ENCODE measurements around the gene HIGD2B.
"Not testable (repeated sequence)": the region's sequence is repeated elsewhere in the genome, so short reads cannot be mapped to it uniquely, and the experiment has no call there.

Gene HIGD2B

DNA sequence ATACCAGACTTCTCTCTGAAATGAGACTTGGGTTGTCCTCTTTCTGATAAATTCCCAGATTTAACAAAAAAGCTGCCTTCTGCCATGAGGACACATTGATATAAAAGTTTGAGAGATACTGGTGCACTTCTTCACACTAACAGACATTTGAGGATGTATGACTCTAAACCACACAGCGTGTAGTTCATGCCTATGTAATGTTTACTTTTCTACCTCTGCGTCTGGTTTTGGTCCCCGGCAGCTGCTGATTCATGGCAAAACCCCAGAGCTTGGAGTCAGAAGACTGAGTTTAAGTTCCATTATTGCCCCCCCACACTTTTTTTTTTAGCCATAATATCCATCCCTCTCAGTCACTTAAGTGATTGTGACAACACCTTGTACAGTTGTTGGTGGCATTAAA, 30.0 kb downstream of the HIGD2B start:
- ATAC-seq (ENCODE audit: low read depth): peak; percentile 54; the same call in 1 of the 3 replicates
- H3K9me3 ChIP-seq (ENCODE audit: severe bottlenecking); DNase-seq (ENCODE audit: low spot score); H3K4me1 ChIP-seq (ENCODE audit: insufficient read depth, poor library complexity, severe bottlenecking); H3K36me3 ChIP-seq (ENCODE audit: low read depth); H3K27me3 ChIP-seq (ENCODE audit: insufficient read depth, poor library complexity, severe bottlenecking); H3K27ac ChIP-seq (ENCODE audit: poor library complexity, severe bottlenecking); H3K4me3 ChIP-seq (ENCODE audit: severe bottlenecking): not testable (repeated sequence)

DNA sequence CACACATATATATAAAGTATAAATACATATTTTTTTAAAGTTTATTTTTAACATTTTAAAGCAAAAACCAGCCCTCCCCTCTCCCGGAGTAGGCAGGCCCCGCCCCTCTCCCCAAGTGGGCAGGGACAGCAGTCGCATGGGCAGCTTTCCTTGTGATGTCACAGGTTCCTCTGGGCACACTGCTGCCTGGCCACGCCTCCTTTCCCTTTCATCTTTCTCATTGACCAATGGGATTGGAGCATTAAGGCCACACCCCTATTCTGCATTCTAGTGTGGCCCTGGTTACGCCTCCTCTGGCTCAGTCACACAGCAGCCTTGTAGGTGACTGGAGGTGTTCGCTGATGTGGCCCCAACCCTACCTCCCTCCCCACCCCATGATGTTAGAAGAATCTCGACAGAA, 31.6 kb downstream of the HIGD2B start, which contains the start of gene GOLGA6B:
Gene GOLGA6B (plus strand): TSS at position 301 of the 400 bp plus-strand sequence. CDS start 41 bp downstream, at position 342.
- H3K27ac ChIP-seq (ENCODE audit: poor library complexity, severe bottlenecking); ATAC-seq (ENCODE audit: low read depth); H3K27me3 ChIP-seq (ENCODE audit: insufficient read depth, poor library complexity, severe bottlenecking); H3K4me1 ChIP-seq (ENCODE audit: insufficient read depth, poor library complexity, severe bottlenecking); DNase-seq (ENCODE audit: low spot score); H3K4me3 ChIP-seq (ENCODE audit: severe bottlenecking); H3K9me3 ChIP-seq (ENCODE audit: severe bottlenecking); H3K36me3 ChIP-seq (ENCODE audit: low read depth): not testable (repeated sequence)

DNA sequence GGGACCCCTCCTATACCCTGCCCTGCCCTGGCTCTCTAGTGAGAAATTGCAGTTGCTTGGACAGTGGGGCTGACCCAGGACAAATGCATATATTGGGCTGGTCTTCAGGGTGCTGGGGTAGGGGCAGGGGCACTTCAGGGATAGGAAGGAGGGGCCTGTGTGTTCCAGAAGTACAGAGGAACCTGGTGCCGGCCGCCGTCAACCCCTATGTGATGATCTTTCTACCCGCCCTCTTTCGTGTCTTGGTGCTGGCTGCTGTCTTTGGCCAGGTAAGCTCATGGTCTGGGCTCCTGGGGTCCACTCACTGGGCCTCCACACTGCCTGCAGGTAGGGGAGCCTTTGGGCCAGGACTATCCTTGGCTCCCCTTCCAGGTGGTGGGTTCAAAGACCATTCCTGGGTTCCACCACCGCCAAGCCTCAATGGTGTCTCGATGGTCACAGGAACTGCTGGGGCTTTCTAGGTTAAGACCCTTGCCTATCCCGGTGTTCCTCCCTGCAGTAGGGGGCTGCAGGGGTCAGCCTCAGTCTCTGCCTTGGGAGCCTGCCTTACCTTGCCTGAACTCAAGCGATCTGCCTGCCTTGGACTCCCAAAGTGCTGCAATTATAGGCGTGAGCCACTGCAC, 37.2 kb downstream of the HIGD2B start:
- not testable (repeated sequence) for H3K4me1 ChIP-seq (ENCODE audit: insufficient read depth, poor library complexity, severe bottlenecking); H3K27me3 ChIP-seq (ENCODE audit: insufficient read depth, poor library complexity, severe bottlenecking); H3K4me3 ChIP-seq (ENCODE audit: severe bottlenecking); H3K9me3 ChIP-seq (ENCODE audit: severe bottlenecking); ATAC-seq (ENCODE audit: low read depth); H3K27ac ChIP-seq (ENCODE audit: poor library complexity, severe bottlenecking); DNase-seq (ENCODE audit: low spot score); H3K36me3 ChIP-seq (ENCODE audit: low read depth)

DNA sequence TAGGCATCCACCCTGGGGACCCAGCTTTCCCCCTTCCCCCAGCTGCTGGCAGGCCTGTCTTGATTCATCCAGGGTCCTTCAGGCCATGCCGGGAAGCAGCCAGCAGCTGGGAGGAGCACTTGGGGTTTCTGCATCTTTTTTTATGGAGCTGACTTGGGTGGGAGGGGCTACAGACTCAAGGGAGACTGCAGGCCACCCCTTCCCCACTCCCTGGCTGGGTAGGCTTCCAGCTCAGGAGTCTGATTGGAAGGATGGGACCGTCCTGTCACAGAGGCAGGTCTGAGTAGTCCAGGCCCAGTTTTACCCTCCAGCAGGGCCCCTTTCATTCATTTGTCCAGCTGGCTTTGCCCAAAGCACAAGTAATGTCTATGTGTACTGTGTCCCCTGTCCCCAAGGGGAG, 43.7 kb downstream of the HIGD2B start:
- not testable (repeated sequence) for H3K4me1 ChIP-seq (ENCODE audit: insufficient read depth, poor library complexity, severe bottlenecking); H3K27ac ChIP-seq (ENCODE audit: poor library complexity, severe bottlenecking); H3K27me3 ChIP-seq (ENCODE audit: insufficient read depth, poor library complexity, severe bottlenecking); H3K4me3 ChIP-seq (ENCODE audit: severe bottlenecking); H3K36me3 ChIP-seq (ENCODE audit: low read depth); ATAC-seq (ENCODE audit: low read depth); DNase-seq (ENCODE audit: low spot score); H3K9me3 ChIP-seq (ENCODE audit: severe bottlenecking)

DNA sequence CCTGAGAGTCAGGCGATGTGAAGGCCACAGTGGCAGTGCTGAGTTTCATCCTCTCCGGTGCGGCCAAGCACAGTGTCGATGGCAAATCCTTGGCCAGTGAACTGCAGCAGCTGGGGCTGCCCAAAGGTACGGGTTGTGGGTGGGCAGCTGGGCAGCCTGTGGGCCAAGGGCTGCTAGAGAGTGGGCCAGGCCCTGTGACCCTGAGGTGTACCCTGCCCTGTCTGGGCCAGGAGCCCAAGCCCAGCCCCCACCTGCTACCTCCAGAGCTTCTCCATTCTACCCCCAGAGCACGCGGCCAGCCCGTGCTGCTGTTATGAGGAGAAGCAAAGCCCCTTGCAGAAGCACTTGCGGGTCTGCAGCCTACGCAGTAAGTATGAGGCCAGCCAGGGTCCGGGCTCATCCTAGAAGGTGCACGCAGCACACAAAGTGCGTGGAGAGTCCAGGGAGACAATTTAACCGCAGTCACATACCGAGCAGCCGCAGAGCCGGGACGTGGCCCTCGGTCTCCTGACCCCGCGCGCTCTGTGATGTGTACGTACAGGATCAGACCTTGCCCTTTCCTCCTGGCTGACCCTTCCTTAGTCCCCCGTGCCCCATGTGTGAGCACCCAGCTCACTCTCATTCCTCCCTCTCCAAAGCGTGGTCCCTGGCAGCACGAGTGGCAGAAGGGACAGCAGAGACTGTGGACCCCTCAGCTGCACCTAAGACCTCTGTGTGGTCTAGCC, 46.1 kb downstream of the HIGD2B start:
- H3K27ac ChIP-seq (ENCODE audit: poor library complexity, severe bottlenecking); ATAC-seq (ENCODE audit: low read depth); H3K4me1 ChIP-seq (ENCODE audit: insufficient read depth, poor library complexity, severe bottlenecking); H3K4me3 ChIP-seq (ENCODE audit: severe bottlenecking); H3K36me3 ChIP-seq (ENCODE audit: low read depth); H3K9me3 ChIP-seq (ENCODE audit: severe bottlenecking); H3K27me3 ChIP-seq (ENCODE audit: insufficient read depth, poor library complexity, severe bottlenecking); DNase-seq (ENCODE audit: low spot score): not testable (repeated sequence)

DNA sequence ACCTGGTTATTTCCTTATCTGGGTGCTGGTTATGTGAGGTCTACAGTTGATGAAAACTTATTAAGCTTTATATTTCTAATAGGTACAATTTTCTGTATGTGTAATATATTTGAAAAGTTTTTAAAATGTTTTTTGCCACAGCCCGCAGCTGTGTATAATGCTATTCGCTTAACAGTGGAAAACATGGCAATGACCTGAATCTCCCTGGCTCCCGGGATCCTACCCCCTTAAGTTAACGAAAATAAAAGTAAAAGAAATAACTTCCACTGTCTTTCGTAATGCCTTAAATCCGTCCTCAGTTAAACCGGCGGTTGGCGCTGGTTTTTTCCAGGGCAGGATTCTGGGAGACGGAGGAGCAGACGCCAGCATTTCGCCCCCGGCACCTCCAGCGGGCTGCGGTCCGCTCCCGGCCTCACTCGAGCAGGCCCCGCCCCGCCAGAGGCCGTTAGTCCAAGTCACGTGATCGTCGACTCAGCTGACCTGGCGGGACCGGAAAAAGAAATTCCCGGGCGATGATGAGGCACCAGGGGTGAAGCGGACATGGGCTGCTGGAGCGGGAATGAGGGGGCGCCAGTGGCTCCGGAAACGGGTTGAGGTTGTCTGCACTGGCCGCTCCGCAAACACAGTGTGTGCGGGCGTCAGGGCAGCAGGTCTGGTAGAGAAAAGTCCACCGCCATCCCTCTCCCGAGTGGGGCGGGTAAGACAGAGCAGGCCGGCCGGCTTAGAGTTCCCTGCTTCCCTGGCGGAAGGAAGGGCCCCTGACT, 49.3 kb downstream of the HIGD2B start:
- H3K4me1 ChIP-seq (ENCODE audit: insufficient read depth, poor library complexity, severe bottlenecking); H3K27me3 ChIP-seq (ENCODE audit: insufficient read depth, poor library complexity, severe bottlenecking); H3K27ac ChIP-seq (ENCODE audit: poor library complexity, severe bottlenecking); H3K36me3 ChIP-seq (ENCODE audit: low read depth); H3K9me3 ChIP-seq (ENCODE audit: severe bottlenecking); H3K4me3 ChIP-seq (ENCODE audit: severe bottlenecking): not testable (repeated sequence)
- DNase-seq (ENCODE audit: low spot score) (peak; percentile 76), ATAC-seq (ENCODE audit: low read depth) (peak; percentile 80)

DNA sequence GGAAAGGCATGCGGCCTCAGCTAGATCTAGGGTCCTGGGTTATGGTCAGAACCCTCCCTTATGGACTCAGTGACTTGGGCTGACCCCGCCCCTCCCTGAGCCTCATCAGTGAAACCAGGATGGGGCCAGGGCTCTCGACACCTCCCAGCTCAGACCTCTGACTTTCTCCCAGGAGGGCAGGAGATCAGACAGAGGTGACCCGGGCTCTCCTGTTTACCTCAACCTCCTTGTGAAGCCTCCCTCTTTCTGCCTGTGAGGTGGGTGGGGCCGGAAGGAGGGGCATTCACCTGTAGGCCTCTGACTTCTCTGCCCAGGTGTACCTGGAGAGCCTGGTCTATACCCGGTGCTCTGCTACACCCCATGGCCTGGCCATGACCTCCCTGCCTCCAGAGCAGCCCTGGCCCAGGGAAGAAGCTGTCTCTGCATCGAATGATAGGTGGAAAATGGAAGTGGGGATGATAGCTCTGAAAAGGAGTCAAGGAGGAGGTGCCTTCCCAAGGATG, 56.9 kb downstream of the HIGD2B start:
- H3K36me3 ChIP-seq (ENCODE audit: low read depth); DNase-seq (ENCODE audit: low spot score); H3K9me3 ChIP-seq (ENCODE audit: severe bottlenecking); H3K27me3 ChIP-seq (ENCODE audit: insufficient read depth, poor library complexity, severe bottlenecking); H3K4me3 ChIP-seq (ENCODE audit: severe bottlenecking); ATAC-seq (ENCODE audit: low read depth); H3K4me1 ChIP-seq (ENCODE audit: insufficient read depth, poor library complexity, severe bottlenecking); H3K27ac ChIP-seq (ENCODE audit: poor library complexity, severe bottlenecking): not testable (repeated sequence)

Measured in RWPE2 (cell line).